ENCODE measurements around the gene GNAO1.

DNA sequence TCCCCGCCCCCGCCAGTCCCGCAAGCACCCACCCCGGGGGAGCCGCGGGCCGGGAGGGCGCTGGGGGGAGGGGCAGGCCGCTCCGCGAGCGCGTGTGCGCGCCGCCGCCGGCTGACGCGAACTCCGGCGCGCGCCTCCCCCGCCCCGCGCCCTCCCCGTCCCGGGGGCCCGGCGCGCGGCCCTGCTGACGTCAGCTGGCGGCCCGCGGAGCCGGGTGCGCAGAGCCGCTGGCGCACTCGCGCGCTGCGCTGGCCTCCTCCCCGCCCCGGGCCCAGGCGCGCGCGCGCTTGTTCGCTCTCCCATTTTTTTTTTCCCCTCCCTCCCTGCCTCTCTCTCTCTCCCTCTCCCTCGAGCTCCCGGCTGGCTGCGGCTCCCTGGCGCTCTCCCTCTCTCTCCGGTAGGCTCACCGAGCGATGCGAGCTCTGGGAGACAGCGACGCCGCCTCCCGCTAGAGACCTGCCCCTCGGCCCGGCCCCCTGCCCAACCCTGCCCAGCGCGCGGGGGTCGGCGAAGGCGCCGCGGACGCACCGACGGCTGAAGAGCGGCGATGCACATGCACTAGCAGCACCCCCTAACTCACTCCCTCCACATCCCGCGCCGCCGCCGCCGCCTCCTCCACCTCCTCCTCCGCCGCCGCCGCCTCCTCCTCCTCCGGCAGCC is at the start of gene GNAO1:
- TF ChIP-seq CTCF (IDR thresholded peaks at IDR 0.05) (no peak), POLR2A (IDR thresholded peaks at IDR 0.05) (peak in 1 of 2 donors; percentile 34)
